Hypothalamus (tissue), 51 donors: ENCODE data around the gene MOB1B.
"Not testable (repeated sequence)": the region's sequence is repeated elsewhere in the genome, so short reads cannot be mapped to it uniquely, and the experiment has no call there.

Source experiments
- DNase-seq, 51 donors: peaks; one replicate each; lab custom pipeline; 2025; lab: John Stamatoyannopoulos, UW

The MOB1B gene

GRCh38 chr4:70946939-70947338 is 44.8 kb downstream of the MOB1B start:
- DNase-seq = no peak

- peak in 1 of 51 donors; percentile 5 for DNase-seq
Observed at GRCh38 chr4:70948665-70949260, 46.6 kb downstream of the MOB1B start.

- DNase-seq = no peak
Observed at GRCh38 chr4:70954032-70954431, 51.9 kb downstream of the MOB1B start.

GRCh38 chr4:70956549-70957210 is 54.5 kb downstream of the MOB1B start:
- DNase-seq = no peak

GRCh38 chr4:70958681-70959080 is 56.5 kb downstream of the MOB1B start:
- DNase-seq = no peak

- DNase-seq = no peak
Observed at GRCh38 chr4:70969076-70969475, 66.9 kb downstream of the MOB1B start.

- DNase-seq = no peak
Observed at GRCh38 chr4:70976252-70976651, 74.1 kb downstream of the MOB1B start.

- no peak for DNase-seq
Observed at GRCh38 chr4:70979445-70980008, 77.4 kb downstream of the MOB1B start.

GRCh38 chr4:70980196-70980595 is 78.0 kb downstream of the MOB1B start:
- DNase-seq = no peak

- no peak for DNase-seq
Observed at GRCh38 chr4:70984106-70984505, 81.9 kb downstream of the MOB1B start.

- DNase-seq = no peak
Observed at GRCh38 chr4:70984589-70984988, 82.4 kb downstream of the MOB1B start.

- no peak for DNase-seq
Observed at GRCh38 chr4:70991596-70991995, 89.4 kb downstream of the MOB1B start.

- peak in 6 of 51 donors; percentile 2 to 21 (median 6) for DNase-seq
Observed at GRCh38 chr4:70992391-70992881, 90.3 kb downstream of the MOB1B start.

GRCh38 chr4:70993181-70994068 is 91.3 kb downstream of the MOB1B start, which contains the start of gene DCK:
DCK (plus strand) TSS chr4:70993649; CDS start chr4:70993836, 187 bp downstream.
- DNase-seq = peak; percentile 45 to 92 (median 80)

GRCh38 chr4:70994069-70994366 is 91.8 kb downstream of the MOB1B start:
- no peak for DNase-seq

- DNase-seq = no peak
Observed at GRCh38 chr4:70994387-70995099, 92.4 kb downstream of the MOB1B start.

- DNase-seq = peak in 3 of 51 donors; percentile 2 to 22 (median 7)
Observed at GRCh38 chr4:70996018-70996360, 93.8 kb downstream of the MOB1B start.

- no peak for DNase-seq
Observed at GRCh38 chr4:70997036-70997435, 94.9 kb downstream of the MOB1B start.

GRCh38 chr4:70997546-70997945 is 95.4 kb downstream of the MOB1B start:
- no peak for DNase-seq

GRCh38 chr4:70999639-71000038 is 97.5 kb downstream of the MOB1B start:
- DNase-seq = not testable (repeated sequence)

- not testable (repeated sequence) for DNase-seq
Observed at GRCh38 chr4:71001363-71001762, 99.2 kb downstream of the MOB1B start.
